Activated naive CD4-positive, alpha-beta T cell treated with anti-CD3 and anti-CD28 coated beads, Interleukin-2, amount 10 ng/mL, durations not matched to agents 7 days and 5 days (primary cell): Measurements from ENCODE around the gene DEFB108B.
"Not testable (repeated sequence)": the region's sequence is repeated elsewhere in the genome, so short reads cannot be mapped to it uniquely, and the experiment has no call there.

ENCODE experiments used
- CTCF ChIA-PET: fragments of 350-600 bp; sonication (Branson Sonifier 250); formaldehyde crosslinking; loops from one replicate; lab custom pipeline; 2021; ENCODE audit warnings: antibody characterized with exemption; lab: Charles Lee
- DNase-seq: peaks from one replicate; pipeline ENCODE4 v3.0.0-alpha.2; 2020
- H3K27ac Mint-ChIP-seq: one replicate; pipeline ENCODE4 v1.8.0; 2021; ENCODE audit warnings: mild to moderate bottlenecking, moderate library complexity, mixed read lengths
- H3K27me3 Mint-ChIP-seq: one replicate; pipeline ENCODE4 v1.8.0; 2021; ENCODE audit warnings: mild to moderate bottlenecking, mixed read lengths
- H3K36me3 Mint-ChIP-seq: one replicate; pipeline ENCODE4 v1.8.0; 2021; ENCODE audit warnings: mixed read lengths
- H3K4me1 Mint-ChIP-seq: one replicate; pipeline ENCODE4 v1.8.0; 2021; ENCODE audit warnings: mixed read lengths
- H3K4me3 Mint-ChIP-seq: one replicate; pipeline ENCODE4 v1.8.0; 2021; ENCODE audit warnings: mild to moderate bottlenecking, moderate library complexity, mixed read lengths
- H3K9me3 Mint-ChIP-seq: one replicate; pipeline ENCODE4 v1.8.0; 2021; ENCODE audit warnings: mixed read lengths

The DEFB108B gene

GRCh38 chr11:71800335-71800953 lies 32.6 kb upstream of the DEFB108B start:
- not testable (repeated sequence) for H3K27ac Mint-ChIP-seq, H3K9me3 Mint-ChIP-seq, H3K36me3 Mint-ChIP-seq, H3K27me3 Mint-ChIP-seq, H3K4me3 Mint-ChIP-seq
- H3K4me1 Mint-ChIP-seq, result peaks cover 16% of the 10 kb centered on the region
- CTCF ChIA-PET, result interaction anchor here (0.6 to 1.3 kb wide), 5 partner anchors 11 to 647 kb away, joined by 3 to 5 read pairs (median 3); no protein-coding TSS in a partner anchor
- peak; percentile 94 for DNase-seq

- not testable (repeated sequence) for H3K4me3 Mint-ChIP-seq, H3K36me3 Mint-ChIP-seq, H3K27ac Mint-ChIP-seq, H3K27me3 Mint-ChIP-seq, DNase-seq, H3K9me3 Mint-ChIP-seq
- CTCF ChIA-PET, result interaction anchor here (0.7 to 1.3 kb wide), 5 partner anchors 11 to 646 kb away, joined by 3 to 7 read pairs (median 4); no protein-coding TSS in a partner anchor
- H3K4me1 Mint-ChIP-seq, result peaks cover 16% of the 10 kb centered on the region
Measured at GRCh38 chr11:71801026-71801425, 32.0 kb upstream of the DEFB108B start.

- H3K36me3 Mint-ChIP-seq, H3K9me3 Mint-ChIP-seq, H3K4me3 Mint-ChIP-seq, H3K27ac Mint-ChIP-seq, DNase-seq, CTCF ChIA-PET, H3K27me3 Mint-ChIP-seq: not testable (repeated sequence)
- peaks cover 16% of the 10 kb centered on the region for H3K4me1 Mint-ChIP-seq
Measured at GRCh38 chr11:71802874-71803273, 30.1 kb upstream of the DEFB108B start.

DNA sequence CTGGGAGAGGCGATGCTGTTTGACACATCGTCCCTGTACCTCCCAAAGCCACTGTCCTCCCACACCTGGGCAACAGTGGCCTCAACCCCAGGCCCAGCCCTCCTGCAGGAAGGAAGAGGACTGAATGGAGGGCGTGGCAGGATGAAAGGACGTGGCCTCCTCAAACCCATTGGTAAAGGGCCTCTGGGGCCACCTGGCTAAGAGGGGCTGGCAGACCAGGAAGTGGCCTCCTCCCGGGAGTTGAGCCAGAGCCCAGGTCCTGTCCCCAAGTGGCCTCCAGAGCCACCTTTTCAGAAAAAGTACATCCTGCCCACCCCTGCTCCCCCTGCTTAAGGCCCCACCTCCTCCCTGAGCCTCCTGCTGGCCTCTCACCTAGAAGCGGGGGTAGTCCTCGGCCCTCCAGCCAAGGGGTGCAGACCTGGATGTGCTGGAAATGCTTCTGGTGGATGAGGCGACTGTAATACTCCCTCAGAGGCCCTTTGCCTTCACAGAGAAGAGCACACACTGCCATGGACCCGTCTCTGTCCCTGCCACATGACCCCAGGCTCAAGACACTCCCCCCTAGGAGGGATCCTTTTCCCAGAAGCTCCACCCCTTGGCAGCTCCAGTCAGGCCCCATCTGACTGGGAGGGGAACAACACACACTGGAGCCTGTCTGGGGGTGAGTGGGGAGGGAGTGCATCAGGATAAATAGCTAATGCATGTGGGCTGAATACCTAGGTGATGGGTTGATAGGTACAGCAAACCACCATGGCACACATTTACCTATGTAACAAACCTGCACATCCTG lies 28.6 kb upstream of the DEFB108B start:
- H3K9me3 Mint-ChIP-seq, DNase-seq, H3K27ac Mint-ChIP-seq, H3K36me3 Mint-ChIP-seq, H3K27me3 Mint-ChIP-seq, H3K4me3 Mint-ChIP-seq, CTCF ChIA-PET: not testable (repeated sequence)
- peaks cover 16% of the 10 kb centered on the region for H3K4me1 Mint-ChIP-seq

DNA sequence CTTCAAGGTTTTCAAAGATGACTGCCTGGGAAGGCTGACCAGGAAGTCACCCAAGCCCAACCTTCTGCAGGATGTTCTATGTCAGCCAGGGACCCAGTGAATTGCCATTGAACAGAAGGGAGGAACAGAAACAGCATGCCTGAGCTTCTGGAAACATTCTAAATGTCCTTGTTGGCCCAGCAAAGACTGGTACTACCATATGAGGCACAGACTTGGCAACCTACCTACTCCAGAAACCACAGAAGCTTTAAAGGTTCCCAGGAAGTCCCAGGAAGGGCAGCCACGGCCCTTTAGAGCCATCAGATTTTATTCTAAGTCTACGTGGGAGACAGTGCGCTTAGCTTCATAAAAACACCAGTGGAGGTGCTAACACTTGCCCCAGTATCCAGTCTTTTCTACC lies 20.5 kb upstream of the DEFB108B start:
- CTCF ChIA-PET, result interaction anchor here (1.5 to 1.8 kb wide), 2 partner anchors 11 to 12 kb away, joined by 3 to 7 read pairs; no protein-coding TSS in a partner anchor

DNA sequence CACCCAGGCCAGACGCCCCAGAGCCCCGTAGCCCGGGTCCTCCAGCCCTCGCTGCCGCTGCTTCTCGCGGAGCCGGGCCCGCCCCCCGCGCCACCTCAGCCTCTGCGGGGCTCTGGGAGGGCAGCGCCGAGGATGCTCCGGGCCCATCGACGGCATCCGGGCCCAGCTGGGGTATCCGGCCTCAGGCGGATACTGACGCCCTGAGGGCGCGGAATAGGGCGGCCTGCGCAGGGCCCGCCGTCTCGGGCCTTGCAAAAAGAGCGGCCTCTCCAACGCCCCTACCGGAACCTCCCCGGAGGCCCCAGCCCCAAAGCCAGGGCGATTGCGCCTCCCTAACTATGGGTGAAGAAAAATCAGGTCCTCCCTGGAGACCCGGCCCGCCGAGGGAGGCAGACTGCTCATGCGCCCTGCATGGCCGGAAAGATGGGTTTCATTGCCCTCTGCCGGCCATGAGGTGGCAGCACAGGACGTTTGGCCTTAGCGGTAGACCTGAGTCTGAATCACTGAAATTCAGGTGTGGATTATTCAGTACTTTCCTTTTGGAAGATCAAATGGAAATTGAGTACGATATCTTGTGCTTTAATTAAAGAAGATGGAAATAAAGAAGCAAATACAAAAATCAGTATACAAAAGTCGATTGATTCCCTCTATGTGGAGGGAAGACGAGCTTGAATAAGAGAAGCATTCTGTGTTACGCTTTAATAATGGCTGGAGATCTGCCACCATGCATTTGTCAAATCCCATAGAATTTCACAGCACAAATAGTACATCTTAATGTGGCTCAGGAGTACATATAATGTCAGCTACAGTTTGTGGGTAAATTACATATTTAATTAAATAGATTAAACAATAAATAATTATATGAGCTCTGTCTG lies 19.3 kb upstream of the DEFB108B start:
- H3K27me3 Mint-ChIP-seq, H3K4me1 Mint-ChIP-seq, H3K36me3 Mint-ChIP-seq, H3K9me3 Mint-ChIP-seq: not testable (repeated sequence)
- CTCF ChIA-PET, result interaction anchor here (1.2 to 1.8 kb wide), 2 partner anchors 12 to 13 kb away, joined by 5 to 7 read pairs; no protein-coding TSS in a partner anchor
- peak overlapping the region; percentile 74 for H3K27ac Mint-ChIP-seq
- H3K4me3 Mint-ChIP-seq, result peak overlapping the region; percentile 74
- peak; percentile 86 for DNase-seq

More for the DNA sequence above, 20.5 kb upstream of the DEFB108B start:
- H3K36me3 Mint-ChIP-seq, H3K9me3 Mint-ChIP-seq, H3K4me1 Mint-ChIP-seq, H3K27ac Mint-ChIP-seq, H3K27me3 Mint-ChIP-seq, H3K4me3 Mint-ChIP-seq, DNase-seq: not testable (repeated sequence)

DNA sequence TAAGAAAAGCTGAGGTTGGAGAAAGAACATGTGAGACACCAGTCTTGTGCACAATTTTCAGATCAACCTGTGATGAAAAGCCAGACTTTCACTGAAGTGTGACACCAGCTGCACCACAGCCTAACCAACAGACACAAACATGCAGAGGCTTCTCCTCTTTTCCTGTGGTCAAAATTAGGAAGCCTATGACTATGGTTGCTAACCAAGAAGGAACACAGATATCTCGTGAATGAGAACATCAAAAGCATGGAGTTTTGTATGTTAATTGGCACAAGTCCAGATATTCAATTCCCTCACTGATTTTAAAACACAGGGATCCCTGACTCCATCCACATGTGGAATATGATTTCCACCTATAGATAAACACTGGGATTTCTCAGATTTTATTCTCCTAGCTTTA lies 11.5 kb upstream of the DEFB108B start:
- H3K36me3 Mint-ChIP-seq, DNase-seq, H3K9me3 Mint-ChIP-seq, H3K4me3 Mint-ChIP-seq, CTCF ChIA-PET, H3K27me3 Mint-ChIP-seq, H3K4me1 Mint-ChIP-seq, H3K27ac Mint-ChIP-seq: not testable (repeated sequence)

GRCh38 chr11:71829247-71829646 lies 3.8 kb upstream of the DEFB108B start:
- H3K4me3 Mint-ChIP-seq, H3K9me3 Mint-ChIP-seq, DNase-seq, CTCF ChIA-PET, H3K36me3 Mint-ChIP-seq, H3K27me3 Mint-ChIP-seq, H3K27ac Mint-ChIP-seq: not testable (repeated sequence)
- peaks cover 10% of the 10 kb centered on the region for H3K4me1 Mint-ChIP-seq

DNA sequence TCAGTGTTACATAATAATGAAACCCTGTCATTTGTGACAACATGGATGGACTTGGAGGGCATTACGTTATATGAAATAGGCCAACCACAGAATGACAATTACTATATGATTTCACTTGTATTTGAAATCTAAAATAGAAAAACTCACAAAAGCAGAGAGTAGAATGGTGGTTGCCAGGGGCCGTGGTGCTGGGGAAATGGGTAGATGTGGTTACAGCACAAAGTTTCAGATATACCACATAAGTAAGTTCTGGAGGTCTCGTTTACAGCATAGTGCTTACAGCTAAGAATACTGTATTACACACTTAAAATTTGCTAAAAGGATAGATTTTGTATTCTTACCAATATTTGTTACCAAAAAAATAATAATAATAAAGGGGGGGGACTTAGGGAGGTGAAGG lies 3.3 kb upstream of the DEFB108B start:
- DNase-seq, result peak; percentile 31
- H3K36me3 Mint-ChIP-seq, H3K27me3 Mint-ChIP-seq, H3K27ac Mint-ChIP-seq, H3K9me3 Mint-ChIP-seq, H3K4me3 Mint-ChIP-seq, CTCF ChIA-PET: not testable (repeated sequence)
- peaks cover 10% of the 10 kb centered on the region for H3K4me1 Mint-ChIP-seq

- H3K27ac Mint-ChIP-seq, H3K9me3 Mint-ChIP-seq, H3K4me1 Mint-ChIP-seq, H3K36me3 Mint-ChIP-seq, CTCF ChIA-PET, DNase-seq, H3K4me3 Mint-ChIP-seq: not testable (repeated sequence)
- peaks cover 18% of the 10 kb centered on the region for H3K27me3 Mint-ChIP-seq
Measured at GRCh38 chr11:71842720-71843119, 9.7 kb downstream of the DEFB108B start.

- H3K4me3 Mint-ChIP-seq, H3K27ac Mint-ChIP-seq, H3K9me3 Mint-ChIP-seq, H3K4me1 Mint-ChIP-seq, CTCF ChIA-PET, DNase-seq, H3K36me3 Mint-ChIP-seq: not testable (repeated sequence)
- H3K27me3 Mint-ChIP-seq, result peaks cover 18% of the 10 kb centered on the region
Measured at GRCh38 chr11:71843355-71843754, 10.4 kb downstream of the DEFB108B start.

GRCh38 chr11:71843858-71844257 lies 10.9 kb downstream of the DEFB108B start:
- H3K27ac Mint-ChIP-seq, result no peak overlapping the region
- CTCF ChIA-PET, result no interaction called here
- no peak overlapping the region for H3K4me3 Mint-ChIP-seq
- H3K9me3 Mint-ChIP-seq, result peaks cover 4% of the 10 kb centered on the region
- no peaks in the 10 kb centered on the region for H3K4me1 Mint-ChIP-seq
- H3K27me3 Mint-ChIP-seq, result peaks cover 18% of the 10 kb centered on the region
- H3K36me3 Mint-ChIP-seq, result no peaks in the 10 kb centered on the region
- no peak for DNase-seq

GRCh38 chr11:71853895-71854294 lies 20.9 kb downstream of the DEFB108B start:
- H3K27ac Mint-ChIP-seq, H3K4me1 Mint-ChIP-seq, H3K4me3 Mint-ChIP-seq, H3K36me3 Mint-ChIP-seq, DNase-seq, H3K9me3 Mint-ChIP-seq, H3K27me3 Mint-ChIP-seq: not testable (repeated sequence)
- CTCF ChIA-PET, result interaction anchor here (1.2 kb wide), 1 partner anchor 10 kb away, joined by 4 read pairs; no protein-coding TSS in a partner anchor

- H3K4me1 Mint-ChIP-seq, H3K4me3 Mint-ChIP-seq, H3K27me3 Mint-ChIP-seq, DNase-seq, H3K27ac Mint-ChIP-seq, H3K9me3 Mint-ChIP-seq, CTCF ChIA-PET, H3K36me3 Mint-ChIP-seq: not testable (repeated sequence)
Measured at GRCh38 chr11:71855880-71856279, 22.9 kb downstream of the DEFB108B start.
